Superior temporal gyrus (tissue), 1 donor: ENCODE results near the gene DLST.
A peak's percentile ranks its signal among the peaks of the same experiment; 100 is the strongest.
"Not testable (repeated sequence)": the region's sequence is repeated elsewhere in the genome, so short reads cannot be mapped to it uniquely, and the experiment has no call there.

ENCODE experiments used
- DNase-seq: peaks from one replicate; pipeline ENCODE4 v3.0.0-alpha.2; 2016; ENCODE audit errors: extremely low spot score

DLST gene

GRCh38 chr14:74917646-74918081, 35.9 kb downstream of the DLST start:
- DNase-seq, result no peak

GRCh38 chr14:74918380-74918779, 36.7 kb downstream of the DLST start:
- no peak for DNase-seq

DNA sequence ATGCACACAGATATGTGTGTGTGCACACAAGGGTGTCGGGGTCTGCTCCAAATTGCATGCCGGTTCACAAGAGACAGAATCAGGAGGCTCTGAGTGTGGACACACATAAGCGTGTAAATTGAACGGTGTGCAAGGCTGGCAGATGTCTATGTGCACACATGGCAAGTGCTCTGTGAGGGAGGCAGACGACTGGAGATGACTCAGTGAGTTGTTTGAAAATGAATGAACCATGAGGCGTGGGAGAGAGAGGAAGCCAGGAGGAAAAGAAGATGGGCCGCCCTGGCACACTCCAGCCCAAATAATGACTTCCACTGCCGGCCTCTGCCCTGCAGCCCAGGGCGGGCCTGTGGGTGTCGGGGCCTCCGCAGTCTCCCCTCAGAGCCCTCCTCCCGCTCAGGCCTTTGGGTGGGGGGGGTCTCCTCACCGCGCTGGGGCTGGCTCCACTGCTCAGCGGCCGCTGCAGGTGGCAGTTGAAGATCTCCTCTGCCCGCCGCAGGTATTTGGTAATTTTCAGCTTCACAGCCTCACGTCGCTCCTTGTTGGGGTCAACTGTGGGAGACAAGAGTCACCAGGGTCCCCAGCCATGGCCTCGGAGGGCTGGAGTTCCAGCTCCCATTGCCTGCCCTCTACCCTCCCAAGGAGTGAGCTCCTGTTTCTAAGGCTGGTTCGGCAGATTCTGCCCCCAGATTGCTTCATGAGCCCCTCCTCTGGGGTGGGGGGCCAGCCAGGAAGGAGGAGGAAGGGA, 37.9 kb downstream of the DLST start:
- DNase-seq, result no peak

- no peak for DNase-seq
Observed at GRCh38 chr14:74920281-74920680, 38.6 kb downstream of the DLST start.

DNA sequence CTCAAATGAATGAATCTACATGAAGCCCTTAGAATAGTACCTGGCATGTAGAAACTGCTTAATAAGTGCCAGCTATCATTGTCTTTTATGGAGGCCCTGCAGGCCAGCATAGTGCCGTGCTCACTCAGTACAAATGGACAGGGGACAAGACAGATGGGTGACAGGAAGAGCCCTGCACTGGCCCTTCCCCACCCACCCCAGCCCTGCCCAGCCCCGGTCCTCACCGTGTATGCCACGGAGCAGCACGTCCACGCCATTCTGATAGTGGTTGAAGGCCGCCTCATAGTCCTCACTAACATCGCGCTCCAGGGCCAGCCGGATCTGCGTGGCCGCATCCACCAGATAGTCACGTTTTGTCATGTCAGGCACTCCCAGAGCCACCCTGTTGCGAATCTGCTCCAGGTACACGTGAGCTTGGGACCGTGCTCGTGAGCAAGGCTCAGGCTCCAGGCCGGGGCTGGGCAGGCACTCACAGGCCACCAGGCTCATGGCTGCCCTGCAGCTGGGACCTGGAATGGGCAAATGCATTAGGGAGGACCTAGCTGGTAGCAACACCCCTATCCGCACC, 39.4 kb downstream of the DLST start:
- no peak for DNase-seq

DNA sequence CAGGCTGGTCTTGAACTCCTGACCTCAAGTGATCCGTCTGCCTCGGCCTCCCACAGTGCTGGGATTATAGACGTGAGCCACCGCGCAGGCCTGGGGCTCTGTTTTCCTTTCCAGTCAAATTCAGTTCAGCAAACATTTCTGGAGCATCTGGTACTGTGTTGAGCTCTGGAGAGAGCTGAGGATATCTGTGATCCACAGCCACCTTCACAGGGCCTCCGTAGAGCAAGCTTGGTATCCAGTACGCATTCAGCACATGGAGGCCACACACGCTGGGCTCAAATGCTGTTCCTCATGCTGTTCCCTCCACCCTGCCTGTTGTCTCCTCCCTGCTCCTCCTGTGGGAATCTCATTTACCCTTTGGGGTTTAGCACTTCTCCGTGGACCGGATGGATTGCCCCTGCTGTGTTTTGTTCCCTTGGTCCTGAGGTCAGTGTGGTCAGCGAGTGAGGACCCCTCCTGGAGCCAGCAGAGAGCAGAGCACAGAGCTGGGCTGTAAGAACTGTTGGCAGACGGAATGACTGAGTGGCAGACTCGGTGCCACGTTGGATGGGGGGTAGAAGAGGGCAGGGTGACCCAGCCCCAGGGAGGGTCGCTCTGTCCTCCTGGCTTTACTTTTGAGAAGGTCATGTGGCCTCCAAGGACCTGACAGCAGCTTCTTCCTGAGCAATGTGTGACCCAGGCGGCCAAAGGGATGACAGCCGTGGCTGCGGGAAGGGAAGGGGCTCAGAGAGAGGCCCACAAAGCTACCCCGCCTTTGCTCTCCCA, 40.5 kb downstream of the DLST start:
- no peak for DNase-seq

- DNase-seq, result peak; percentile 94
Observed at GRCh38 chr14:74922752-74923401, 41.2 kb downstream of the DLST start, which contains the start of gene RPS6KL1. TSS of gene RPS6KL1 (minus strand) at chr14:74923260. CDS start at chr14:74921541, 1,719 bp downstream.

DNA sequence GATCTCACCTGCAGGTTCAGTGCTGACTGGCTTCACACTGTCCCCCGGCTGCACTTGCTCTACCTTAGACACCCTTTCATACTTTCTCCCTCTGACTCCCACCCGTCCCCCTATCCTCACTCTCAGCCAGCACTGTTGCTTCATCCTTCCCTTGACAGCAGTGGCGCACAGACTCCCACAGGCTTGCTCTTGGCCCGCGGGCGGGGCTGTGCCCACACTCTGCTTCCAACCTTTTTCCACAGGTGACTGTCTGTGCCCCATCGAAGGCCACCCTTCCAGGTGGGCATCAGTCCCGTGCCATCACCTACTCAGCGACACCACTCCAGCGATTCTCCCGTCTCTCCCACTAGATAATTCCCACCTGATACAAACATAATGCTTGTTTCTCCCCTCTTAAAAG, 42.3 kb downstream of the DLST start:
- no peak for DNase-seq

DNA sequence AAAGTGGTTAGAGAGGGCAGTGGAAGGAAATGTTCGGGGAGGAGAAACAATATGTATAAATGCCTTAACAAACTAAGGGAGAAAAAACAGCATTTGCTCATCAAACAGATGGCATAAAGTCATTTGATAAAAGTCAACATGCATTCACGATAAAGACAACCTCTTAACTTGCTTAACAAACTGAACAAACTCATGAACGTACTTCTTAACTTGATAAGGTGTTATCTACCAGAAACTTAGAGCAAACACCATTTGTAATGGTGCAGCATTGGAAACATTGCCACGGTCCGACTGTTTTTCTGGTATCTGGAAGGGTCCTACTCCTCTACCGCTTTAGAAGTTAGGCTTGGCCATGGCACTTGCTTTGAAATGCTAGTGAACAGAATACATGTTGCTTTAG, 45.5 kb downstream of the DLST start:
- no peak for DNase-seq

- DNase-seq, result no peak
Observed at GRCh38 chr14:74929242-74929641, 47.5 kb downstream of the DLST start.

DNA sequence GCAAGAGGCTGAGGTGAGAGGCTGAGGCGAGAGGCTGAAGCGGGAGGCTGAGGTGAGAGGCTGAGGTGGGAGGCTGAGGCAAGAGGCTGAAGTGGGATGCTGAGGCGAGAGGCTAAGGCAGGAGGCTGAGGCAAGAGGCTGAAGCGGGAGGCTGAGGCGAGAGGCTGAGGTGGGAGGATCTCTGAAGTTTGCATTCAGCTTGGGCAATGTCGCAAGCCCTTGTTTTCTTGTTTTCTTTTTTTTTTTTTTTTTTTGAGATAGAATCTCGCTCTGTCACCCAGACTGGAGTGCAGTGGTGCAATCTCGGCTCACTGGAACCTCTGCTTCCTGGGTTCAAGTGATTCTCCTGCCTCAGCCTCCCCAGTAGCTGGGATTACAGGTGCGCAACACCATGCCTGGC, 50.0 kb downstream of the DLST start:
- DNase-seq, result not testable (repeated sequence)

DNA sequence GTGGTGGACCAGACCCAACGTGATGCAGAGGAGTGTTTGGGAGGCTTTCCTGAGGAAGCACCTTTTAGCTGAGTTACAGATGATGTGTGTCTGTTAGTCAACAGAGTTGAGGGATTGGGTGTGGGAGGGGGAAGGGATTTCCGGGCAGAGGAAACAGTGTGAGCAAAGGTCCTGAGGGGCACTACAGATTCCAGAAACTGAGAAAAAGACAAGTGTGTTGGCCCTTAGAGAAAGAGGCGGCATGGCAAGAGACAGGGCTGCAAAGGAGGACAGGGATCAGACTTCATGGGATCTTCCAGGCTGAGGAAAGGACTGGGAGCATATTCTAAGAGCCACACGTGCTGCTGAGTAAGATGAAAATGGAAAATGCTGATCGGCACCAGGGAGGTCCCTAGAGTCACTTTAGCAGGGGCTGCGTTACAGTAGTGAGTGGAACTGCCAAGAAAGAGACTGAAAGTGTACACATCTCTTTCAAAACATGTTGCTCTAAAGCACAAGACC, 50.7 kb downstream of the DLST start:
- DNase-seq, result no peak

DNA sequence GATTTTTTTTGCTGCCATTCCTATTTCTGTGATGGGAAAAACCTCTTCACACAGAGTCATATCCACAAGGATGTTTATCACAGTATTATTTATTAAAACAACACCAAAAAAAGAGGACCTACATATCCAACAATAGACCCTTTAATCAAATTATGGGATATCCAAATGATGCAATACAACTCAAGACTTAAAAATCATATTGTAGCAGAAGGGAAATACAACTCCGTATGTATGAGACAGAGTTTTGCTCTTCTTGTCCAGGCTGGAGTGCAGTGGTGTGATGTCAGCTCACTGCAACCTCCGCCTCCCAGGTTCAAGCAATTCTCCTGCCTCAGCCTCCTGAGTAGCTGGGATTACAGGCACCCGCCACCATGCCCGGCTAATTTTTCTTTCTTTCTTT, 51.2 kb downstream of the DLST start:
- DNase-seq, result not testable (repeated sequence)

- DNase-seq, result no peak
Observed at GRCh38 chr14:74934041-74934440, 52.3 kb downstream of the DLST start.

GRCh38 chr14:74934476-74935359, 53.0 kb downstream of the DLST start:
- no peak for DNase-seq

DNA sequence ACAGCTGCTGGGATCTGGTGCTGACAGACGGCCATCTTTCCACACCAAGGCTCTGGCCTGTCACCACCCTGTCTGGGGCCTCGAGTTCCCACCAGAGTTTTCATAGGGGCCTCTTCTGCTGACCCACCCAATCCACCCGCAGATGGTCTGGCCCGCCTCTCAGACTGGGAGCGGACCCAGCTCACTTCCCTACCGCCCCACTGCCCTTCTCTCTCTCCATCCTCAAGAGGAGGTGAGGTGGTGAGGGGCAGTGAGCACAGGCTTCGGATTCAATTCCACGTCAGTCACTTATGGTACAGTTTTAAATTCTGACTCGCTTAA, 53.6 kb downstream of the DLST start:
- no peak for DNase-seq

DNA sequence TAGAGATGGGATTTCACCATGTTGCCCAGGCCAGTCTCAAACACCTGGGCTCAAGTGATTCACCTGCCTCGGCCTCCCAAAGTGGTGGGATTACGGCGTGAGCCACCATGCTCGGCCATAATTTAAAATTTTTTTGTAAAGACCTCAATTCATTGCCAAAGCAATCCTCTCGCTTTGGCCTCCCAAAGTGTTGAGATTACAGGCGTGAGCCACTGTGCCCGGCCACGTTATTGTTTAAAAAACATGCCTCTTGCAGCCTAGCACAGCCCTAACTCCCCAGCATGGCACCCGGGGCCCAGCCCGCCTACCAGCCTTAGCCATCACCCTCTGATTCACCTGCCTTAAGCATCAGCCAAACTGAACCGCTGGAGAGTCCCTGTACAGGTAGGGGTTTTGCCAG, 54.4 kb downstream of the DLST start:
- DNase-seq, result no peak

- no peak for DNase-seq
Observed at GRCh38 chr14:74936731-74937130, 55.0 kb downstream of the DLST start.

DNA sequence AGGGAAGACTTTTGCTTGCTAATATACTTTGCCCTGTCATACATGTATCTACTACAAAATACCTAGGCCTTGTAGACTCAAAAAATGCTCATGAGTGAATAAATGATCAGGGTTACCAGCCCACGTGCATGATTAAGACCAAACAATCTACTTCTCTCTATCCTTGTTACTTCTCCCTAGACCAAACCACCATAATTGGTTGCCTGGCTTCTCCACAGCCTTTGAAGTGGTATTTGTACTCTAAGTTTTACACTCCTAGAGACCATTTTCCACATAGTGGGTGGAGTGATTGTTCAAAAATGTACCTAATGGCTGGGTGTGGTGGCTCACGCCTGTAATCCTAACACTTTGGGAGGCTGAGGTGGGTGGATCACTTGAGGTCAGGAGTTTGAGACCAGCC, 55.5 kb downstream of the DLST start:
- DNase-seq, result no peak

DNA sequence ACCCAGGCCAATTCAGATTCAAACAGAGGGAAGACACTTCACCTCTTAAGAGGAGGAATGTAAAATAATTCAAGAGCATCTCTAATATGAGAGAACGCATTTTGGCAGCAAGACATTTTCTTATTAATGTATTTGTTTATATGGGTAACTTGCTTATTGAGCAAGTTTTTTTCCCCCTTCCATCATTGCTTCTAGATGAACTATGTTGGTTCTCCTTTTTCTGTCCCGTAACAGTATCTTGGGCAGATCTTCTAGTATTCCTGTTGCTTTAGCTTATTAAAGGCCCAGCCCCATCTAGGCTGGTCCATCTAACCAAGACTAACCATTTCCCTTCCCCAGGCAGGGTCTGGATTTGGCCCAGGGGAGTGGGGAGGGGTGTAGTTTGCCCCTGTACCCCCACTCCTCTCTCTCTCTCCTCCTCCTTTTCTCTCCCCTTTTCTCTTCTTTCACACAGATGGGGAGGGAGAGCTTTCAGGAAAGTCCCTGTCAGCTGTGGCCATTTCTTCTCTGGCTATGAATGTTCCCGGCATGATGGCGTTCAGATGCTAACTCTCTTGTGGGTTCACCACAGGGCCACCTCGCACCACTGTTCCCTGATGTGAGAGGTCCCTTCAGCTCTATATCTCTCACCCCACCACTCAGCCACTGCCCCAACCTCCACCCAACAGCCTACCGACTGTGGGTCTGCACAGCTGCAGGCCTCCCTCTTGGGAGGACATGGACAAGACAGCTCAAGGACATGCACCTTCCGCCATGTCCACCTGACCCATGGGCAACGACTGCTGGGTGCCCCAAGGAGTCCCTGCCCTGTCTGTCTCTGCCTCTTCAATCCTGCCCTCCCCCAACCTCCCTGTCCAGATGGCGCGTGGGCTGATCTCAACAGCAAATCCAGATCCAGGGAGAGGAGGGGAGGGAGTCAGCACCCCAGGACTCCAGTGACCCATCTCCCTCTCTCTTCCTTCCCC, 57.1 kb downstream of the DLST start:
- no peak for DNase-seq
